SK-N-MC (cell line): ENCODE data around the gene CATSPER4.

ENCODE experiments used
- EZH2 ChIP-seq: fragments of 200-600 bp; sonication (generic); IDR thresholded peaks from one replicate; pipeline ENCODE4 v1.6.1; 2017; ENCODE audit warnings: antibody characterized with exemption
- POLR2AphosphoS5 ChIP-seq: IDR thresholded peaks from 2 replicates; pipeline ENCODE4 v1.6.1; 2012; ENCODE audit warnings: mild to moderate bottlenecking, low read depth, low read length, borderline replicate concordance

DNA sequence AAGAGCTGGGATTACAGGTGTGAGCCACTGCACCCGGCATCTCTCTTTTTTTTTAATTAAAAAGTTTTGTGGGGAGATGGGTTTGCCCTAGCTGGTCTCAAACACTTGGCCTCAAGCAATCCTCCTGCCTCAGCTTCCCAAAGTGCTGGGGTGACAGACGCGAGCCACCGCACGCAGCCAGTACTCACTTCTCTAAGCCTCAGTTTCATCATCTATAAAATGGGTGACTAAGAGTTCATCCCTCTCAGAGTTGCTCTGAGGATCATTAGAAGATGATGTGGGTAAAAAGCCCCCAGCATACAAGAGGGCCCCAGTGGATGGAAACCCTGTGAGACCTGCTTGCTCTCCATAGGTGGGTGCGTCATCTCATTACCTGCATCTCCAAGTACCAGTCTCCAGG is 2.5 kb upstream of the CATSPER4 start:
- TF ChIP-seq EZH2 (no peak), POLR2AphosphoS5 (no peak)
